Peyer's patch (tissue), 4 donors: ENCODE measurements around the gene BIRC7. TPM values are rescaled to one million over a fixed set of nuclear protein-coding genes. Genes with fewer than 3 reads are reported as not detected.

ENCODE experiments used
- DNase-seq, 3 donors: peaks; one replicate each; pipeline ENCODE4 v3.0.0-alpha.2; 2017 to 2019
- H3K27ac ChIP-seq, 4 donors: fragments of 200-600 bp; sonication (generic); one replicate each; pipeline ENCODE4 v1.5.1; 2016 to 2019
- H3K27me3 ChIP-seq, 2 donors: fragments of 200-600 bp; sonication (generic); one replicate each; pipeline ENCODE4 v1.5.1; 2019
- H3K36me3 ChIP-seq, 3 donors: fragments of 200-600 bp; sonication (generic); one replicate each; pipeline ENCODE4 v1.5.1; 2016 to 2019
- H3K4me1 ChIP-seq, 4 donors: fragments of 200-600 bp; sonication (generic); one replicate each; pipeline ENCODE4 v1.5.1; 2016 to 2019
- H3K4me3 ChIP-seq, 4 donors: fragments of 200-600 bp; sonication (generic); 1 replicate in 3 of 4; 2 replicates in 1 of 4; pipeline ENCODE4 v1.5.1; 2016 to 2019; ENCODE audit warnings: mild to moderate bottlenecking in 1 of 4
- H3K9me3 ChIP-seq, 4 donors: fragments of 200-600 bp; sonication (generic); one replicate each; pipeline ENCODE4 v1.5.1; 2016 to 2019; ENCODE audit warnings: mild to moderate bottlenecking in 1 of 4
- POLR2A ChIP-seq, 2 donors: fragments of 450-650 bp; IDR thresholded peaks; one replicate each; pipeline ENCODE4 v1.5.1; 2017; ENCODE audit warnings: antibody characterized with exemption in 2 of 2, mild to moderate bottlenecking in 2 of 2, moderate library complexity in 2 of 2
- total RNA-seq, 4 donors: library from RNA; depleted of rRNA; stranded (reverse); fragments of >200 nt; gene quantifications; one replicate each; pipeline ENCODE4 v1.1.0, GENCODE V29; 2016
- TF ChIP-seq, protein P1 (sequence below), 6 experiments: fragments of 450-650 bp in 4 of 6; fragments of 200-600 bp in 2 of 6; sonication (generic) in 1 of 6; IDR thresholded peaks; one replicate each; pipeline ENCODE4 v1.5.1; 2017 to 2019; ENCODE audit warnings: antibody characterized with exemption in 6 of 6, mild to moderate bottlenecking in 3 of 6, moderate library complexity in 1 of 6

Gene BIRC7
- total RNA-seq, 4 donors from 2014 or later = not detected

DNA sequence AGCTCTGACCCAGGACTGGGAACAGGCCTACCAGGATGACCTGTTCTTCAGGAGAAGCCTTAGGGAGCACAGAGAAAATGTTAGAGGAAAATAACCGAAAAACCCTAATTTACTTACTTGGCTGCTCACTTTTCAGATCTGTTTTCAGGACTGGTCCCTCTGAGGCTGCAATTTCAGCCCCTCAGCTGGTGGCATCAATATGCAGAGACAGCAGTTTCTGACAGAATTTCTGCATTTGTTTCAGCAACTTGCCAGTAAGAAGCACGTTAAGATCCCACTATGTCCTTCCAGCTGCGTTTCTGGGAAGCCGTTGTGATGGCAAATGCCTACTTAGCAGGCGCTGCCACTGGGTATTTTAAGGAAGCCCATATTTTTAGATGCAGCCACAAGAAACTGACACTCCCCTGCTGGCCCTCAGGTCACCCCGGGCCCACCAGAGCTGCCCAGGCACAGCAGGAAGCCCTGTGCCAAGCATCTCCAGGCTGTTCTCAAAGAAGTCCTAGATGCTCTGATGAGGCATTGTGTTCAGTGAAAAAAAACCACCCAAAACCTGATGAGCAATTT, 27.3 kb upstream of the BIRC7 start:
- DNase-seq = no peak
- Histone ChIP-seq H3K4me1 (peaks cover 0 to 15% (median 0%) of the 10 kb centered on the region in 4 donors), H3K27ac (no peak overlapping the region), H3K36me3 (peaks cover 0 to 90% (median 0%) of the 10 kb centered on the region in 3 donors), H3K4me3 (no peak overlapping the region), H3K9me3 (no peaks in the 10 kb centered on the region), H3K27me3 (no peaks in the 10 kb centered on the region)
- TF ChIP-seq, protein P1, sequence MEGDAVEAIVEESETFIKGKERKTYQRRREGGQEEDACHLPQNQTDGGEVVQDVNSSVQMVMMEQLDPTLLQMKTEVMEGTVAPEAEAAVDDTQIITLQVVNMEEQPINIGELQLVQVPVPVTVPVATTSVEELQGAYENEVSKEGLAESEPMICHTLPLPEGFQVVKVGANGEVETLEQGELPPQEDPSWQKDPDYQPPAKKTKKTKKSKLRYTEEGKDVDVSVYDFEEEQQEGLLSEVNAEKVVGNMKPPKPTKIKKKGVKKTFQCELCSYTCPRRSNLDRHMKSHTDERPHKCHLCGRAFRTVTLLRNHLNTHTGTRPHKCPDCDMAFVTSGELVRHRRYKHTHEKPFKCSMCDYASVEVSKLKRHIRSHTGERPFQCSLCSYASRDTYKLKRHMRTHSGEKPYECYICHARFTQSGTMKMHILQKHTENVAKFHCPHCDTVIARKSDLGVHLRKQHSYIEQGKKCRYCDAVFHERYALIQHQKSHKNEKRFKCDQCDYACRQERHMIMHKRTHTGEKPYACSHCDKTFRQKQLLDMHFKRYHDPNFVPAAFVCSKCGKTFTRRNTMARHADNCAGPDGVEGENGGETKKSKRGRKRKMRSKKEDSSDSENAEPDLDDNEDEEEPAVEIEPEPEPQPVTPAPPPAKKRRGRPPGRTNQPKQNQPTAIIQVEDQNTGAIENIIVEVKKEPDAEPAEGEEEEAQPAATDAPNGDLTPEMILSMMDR (IDR thresholded peaks at IDR 0.05) = no peak
- TF ChIP-seq POLR2A (IDR thresholded peaks at IDR 0.05) = no peak

DNA sequence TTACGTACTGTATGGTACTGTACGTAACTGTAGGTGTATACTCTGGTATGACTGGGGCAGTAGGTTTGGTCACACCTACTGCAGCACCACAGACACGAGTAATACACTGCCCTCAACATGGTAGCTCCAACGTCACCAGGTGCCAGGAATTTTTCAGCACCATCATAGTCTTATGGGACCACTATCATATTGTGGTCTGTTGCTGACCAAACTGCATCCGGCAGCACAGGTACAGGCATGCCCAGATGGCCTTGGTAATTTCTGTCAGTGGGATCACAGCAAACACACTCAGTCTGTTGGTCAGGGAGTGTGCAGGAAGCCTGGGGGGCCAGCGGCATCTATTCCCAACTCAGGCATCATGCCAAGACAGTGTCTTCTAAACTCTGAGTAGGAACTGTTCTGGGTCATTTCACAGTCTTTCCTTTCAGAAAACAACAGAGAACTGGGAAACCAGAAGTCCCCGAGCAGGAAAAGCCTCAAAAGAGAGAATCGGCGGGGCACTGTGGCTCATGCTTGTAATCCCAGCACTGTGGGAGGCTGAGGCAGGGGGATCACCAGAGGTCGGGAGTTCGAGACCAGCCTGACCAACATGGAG, 25.6 kb upstream of the BIRC7 start:
- H3K36me3 ChIP-seq = peaks cover 0 to 82% (median 0%) of the 10 kb centered on the region in 3 donors
- no peaks in the 10 kb centered on the region for H3K27me3 ChIP-seq
- peaks cover 0 to 30% (median 5%) of the 10 kb centered on the region in 4 donors for H3K4me1 ChIP-seq
- H3K4me3 ChIP-seq = no peak overlapping the region
- TF ChIP-seq, protein P1 (IDR thresholded peaks at IDR 0.05) = no peak
- TF ChIP-seq POLR2A (IDR thresholded peaks at IDR 0.05) = no peak
- H3K27ac ChIP-seq = no peak overlapping the region
- no peaks in the 10 kb centered on the region for H3K9me3 ChIP-seq
- no peak for DNase-seq

DNA sequence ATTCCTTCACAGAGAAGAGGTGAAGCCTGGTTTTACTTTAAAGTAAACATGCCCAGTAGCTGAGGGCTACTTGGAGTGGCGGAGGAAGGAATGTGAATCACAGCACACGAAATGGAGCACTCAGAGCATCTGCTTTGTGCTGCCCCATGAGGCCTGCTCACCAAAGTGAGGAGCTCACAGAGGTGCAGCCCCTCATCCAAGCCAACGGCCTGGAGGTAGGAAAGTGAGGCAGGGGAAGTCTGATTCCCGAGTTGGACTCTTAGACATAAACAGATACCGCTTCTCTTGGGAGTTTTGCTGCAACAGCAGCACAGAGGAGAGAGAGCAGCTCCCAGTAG, 23.3 kb upstream of the BIRC7 start:
- no peak for DNase-seq
- no peak for TF ChIP-seq POLR2A (IDR thresholded peaks at IDR 0.05)
- TF ChIP-seq, protein P1 (IDR thresholded peaks at IDR 0.05) = no peak
- H3K9me3 ChIP-seq = no peaks in the 10 kb centered on the region
- H3K27me3 ChIP-seq = no peaks in the 10 kb centered on the region
- H3K4me1 ChIP-seq = peaks cover 0 to 38% (median 15%) of the 10 kb centered on the region in 4 donors
- H3K36me3 ChIP-seq = peaks cover 0 to 61% (median 0%) of the 10 kb centered on the region in 3 donors
- no peak overlapping the region for H3K27ac ChIP-seq
- H3K4me3 ChIP-seq = no peak overlapping the region

DNA sequence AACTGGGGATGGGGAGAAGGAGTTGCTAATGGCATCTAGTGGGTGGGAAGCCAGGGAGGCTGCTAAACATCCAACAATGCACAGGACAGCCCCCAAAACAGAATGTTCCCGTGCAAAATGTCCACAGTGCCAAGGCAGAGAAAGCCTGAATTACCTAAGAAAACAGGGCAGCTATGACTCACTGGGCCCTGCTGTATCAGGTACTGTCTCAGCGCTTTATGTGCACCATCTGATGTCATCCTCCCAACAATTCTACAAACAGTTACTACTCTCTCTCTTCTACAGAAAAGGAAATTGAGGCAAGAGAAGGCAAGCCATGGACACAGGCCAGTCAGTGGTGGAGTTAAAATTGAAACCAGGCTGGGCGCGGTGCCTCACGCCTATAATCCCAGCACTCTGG, 22.9 kb upstream of the BIRC7 start:
- H3K9me3 ChIP-seq = no peaks in the 10 kb centered on the region
- DNase-seq = no peak
- peaks cover 0 to 56% (median 0%) of the 10 kb centered on the region in 3 donors for H3K36me3 ChIP-seq
- no peaks in the 10 kb centered on the region for H3K27me3 ChIP-seq
- H3K27ac ChIP-seq = no peak overlapping the region
- TF ChIP-seq POLR2A (IDR thresholded peaks at IDR 0.05) = no peak
- TF ChIP-seq, protein P1 (IDR thresholded peaks at IDR 0.05) = no peak
- peaks cover 0 to 38% (median 15%) of the 10 kb centered on the region in 4 donors for H3K4me1 ChIP-seq
- no peak overlapping the region for H3K4me3 ChIP-seq

DNA sequence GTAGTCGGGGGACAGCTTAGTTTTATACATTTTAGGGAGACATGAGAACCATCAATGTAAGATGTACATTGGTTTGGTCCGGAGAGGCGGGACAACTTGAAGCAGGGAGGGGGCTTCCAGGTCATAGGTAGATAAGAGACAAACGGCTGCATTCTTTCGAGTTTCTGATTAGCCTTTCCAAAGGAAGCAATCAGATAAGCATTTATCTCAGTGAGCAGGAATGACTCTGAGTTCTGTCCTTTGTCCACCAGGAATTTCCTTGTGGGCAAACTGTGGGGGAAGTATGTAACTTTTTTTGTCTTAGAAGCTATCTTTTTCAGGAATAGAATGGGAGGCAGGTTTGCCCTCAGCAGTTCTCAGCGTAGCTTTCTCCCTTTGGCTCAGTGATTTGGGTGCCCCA, 21.2 kb upstream of the BIRC7 start:
- Histone ChIP-seq H3K9me3 (no peaks in the 10 kb centered on the region), H3K27me3 (no peaks in the 10 kb centered on the region), H3K4me1 (peaks cover 0 to 38% (median 15%) of the 10 kb centered on the region in 4 donors), H3K27ac (no peak overlapping the region), H3K36me3 (peaks cover 0 to 42% (median 0%) of the 10 kb centered on the region in 3 donors), H3K4me3 (peak overlapping the region in 2 of 4 donors; percentile 92 to 100)
- DNase-seq = no peak
- TF ChIP-seq, protein P1 (IDR thresholded peaks at IDR 0.05) = no peak
- TF ChIP-seq POLR2A (IDR thresholded peaks at IDR 0.05) = no peak
